HepG2 (cell line): ENCODE data around the gene GPX2.

Source experiments
- CENPT ChIP-seq: sonication (generic); formaldehyde crosslinking; IDR thresholded peaks from 2 replicates; pipeline ENCODE4 v1.8.0; 2022; ENCODE audit warnings: low read depth, mild to moderate bottlenecking, moderate library complexity, missing genetic modification reagents
- CHD2 ChIP-seq: IDR thresholded peaks from 2 replicates; pipeline ENCODE4 v1.6.1; 2011; ENCODE audit warnings: low read depth, low read length, improper control_type of control experiment
- CTCF ChIP-seq: sonication (generic); formaldehyde crosslinking; IDR thresholded peaks from 2 replicates; pipeline ENCODE4 v1.5.0; 2020; ENCODE audit warnings: mild to moderate bottlenecking, missing genetic modification reagents, moderate library complexity
- HDAC1 ChIP-seq: sonication (generic); formaldehyde crosslinking; IDR thresholded peaks from 2 replicates; pipeline ENCODE4 v1.5.1; 2020; ENCODE audit warnings: mild to moderate bottlenecking, missing genetic modification reagents
- HNRNPH1 ChIP-seq: fragments of 200-400 bp; formaldehyde crosslinking; optimal IDR thresholded peaks from 2 replicates; pipeline ENCODE3; 2017; ENCODE audit warnings: mild to moderate bottlenecking, low read depth, low read length
- POLR2A ChIP-seq, 2 experiments: IDR thresholded peaks; 2 replicates each; pipeline ENCODE4 v1.6.1; 2011; ENCODE audit warnings: low read depth in 2 of 2, low read length in 2 of 2, mild to moderate bottlenecking in 1 of 2, moderate library complexity in 1 of 2; ENCODE audit not compliant: insufficient read depth in 1 of 2
- USF2 ChIP-seq, 2 experiments: sonication (generic) in 1 of 2; formaldehyde crosslinking in 1 of 2; IDR thresholded peaks; 2 replicates each; pipeline versions ENCODE4 v1.5.1 to v1.6.1; 2011 to 2020; ENCODE audit warnings: borderline replicate concordance in 1 of 2, low read depth in 1 of 2, low read length in 1 of 2, mild to moderate bottlenecking in 1 of 2, missing genetic modification reagents in 1 of 2, moderate library complexity in 1 of 2

GRCh38 chr14:64966976-64967375 lies 24.4 kb upstream of the GPX2 start:
- TF ChIP-seq CHD2 (no peak), POLR2A (IDR thresholded peaks at IDR 0.05; ENCODE audit: insufficient read depth in 1 of 2, low read depth in 2 of 2, low read length in 2 of 2) (no peak), HDAC1 (CRISPR knock-in tag) (no peak), HNRNPH1 (no peak), CENPT (CRISPR knock-in tag) (no peak), USF2 (IDR thresholded peaks at IDR 0.05; ENCODE audit: low read depth, low read length) (no peak), USF2 (CRISPR knock-in tag; IDR thresholded peaks at IDR 0.05; ENCODE audit: borderline replicate concordance) (no peak), CTCF (CRISPR knock-in tag) (no peak)
